HFF-Myc (cell line): ENCODE results near the gene CLTCL1.

Experiments
- DNase-seq: peaks from one replicate; pipeline ENCODE4 v3.0.0-alpha.2; 2011; ENCODE audit warnings: low read depth; ENCODE audit errors: extremely low read depth
- H3K4me3 ChIP-seq: replicated peaks from 2 replicates; pipeline ENCODE4 v1.5.1; 2011; ENCODE audit warnings: low read depth, mild to moderate bottlenecking, control low read depth, low read length
- CTCF ChIP-seq: IDR thresholded peaks from 2 replicates; pipeline ENCODE4 v1.5.1; 2012; ENCODE audit warnings: mild to moderate bottlenecking, low read depth, low read length, control low read depth; ENCODE audit errors: missing control alignments

The CLTCL1 gene

GRCh38 chr22:19134874-19135273 is 156.6 kb downstream of the CLTCL1 start:
- no peak overlapping the region for H3K4me3 ChIP-seq
- no peak for DNase-seq
- TF ChIP-seq CTCF, result no peak

GRCh38 chr22:19134176-19134831 is 157.2 kb downstream of the CLTCL1 start:
- no peak for DNase-seq
- no peak for TF ChIP-seq CTCF
- no peak overlapping the region for H3K4me3 ChIP-seq

- H3K4me3 ChIP-seq, result no peak overlapping the region
- no peak for DNase-seq
- no peak for TF ChIP-seq CTCF
These were observed 158.0 kb downstream of the CLTCL1 start for GRCh38 chr22:19133561-19133960.

GRCh38 chr22:19132693-19133400 is 158.7 kb downstream of the CLTCL1 start:
- TF ChIP-seq CTCF, result no peak
- no peak overlapping the region for H3K4me3 ChIP-seq

GRCh38 chr22:19132153-19132552 is 159.4 kb downstream of the CLTCL1 start:
- no peak for DNase-seq
- H3K4me3 ChIP-seq, result no peak overlapping the region
- no peak for TF ChIP-seq CTCF

More at GRCh38 chr22:19132693-19133400, 158.7 kb downstream of the CLTCL1 start:
- DNase-seq, result no peak

- H3K4me3 ChIP-seq, result no peak overlapping the region
- no peak for TF ChIP-seq CTCF
- DNase-seq, result no peak
These were observed 159.9 kb downstream of the CLTCL1 start for GRCh38 chr22:19131685-19132015.
